Panc1 (cell line): Measurements from ENCODE around the gene KRT13. TPM values are rescaled to one million over a fixed set of nuclear protein-coding genes. Genes with fewer than 3 reads are reported as not detected.

Source experiments
- ATAC-seq: fragments of 200-7000 bp; cut with Tn5 transposase; 2 replicates; pipeline ENCODE4 v1.9.1; 2020; ENCODE audit warnings: mild to moderate bottlenecking, moderate library complexity
- BruUV-seq: library from RNA; stranded (reverse); fragments of 400-500 nt; replicated peaks from 2 replicates; lab custom pipeline; 2021; lab: Mats Ljungman, UMichigan
- CTCF ChIA-PET: fragments of 300-600 bp; sonication (Branson Sonifier 250); formaldehyde crosslinking; loops from one replicate; lab custom pipeline; 2022; ENCODE audit warnings: antibody characterized with exemption; lab: Charles Lee
- POLR2A ChIA-PET: fragments of 300-600 bp; sonication (Branson Sonifier 250); formaldehyde crosslinking; loops from one replicate; lab custom pipeline; 2022; ENCODE audit warnings: antibody characterized with exemption; lab: Charles Lee
- DNase-seq: peaks from one replicate; pipeline ENCODE4 v3.0.0-alpha.2; 2010; ENCODE audit warnings: low read depth, low spot score
- H3K27ac ChIP-seq: 2 replicates; pipeline ENCODE4 v1.5.1; 2011; ENCODE audit warnings: mild to moderate bottlenecking, low read length, inconsistent platforms
- H3K27me3 ChIP-seq: fragments of 200-500 bp; sonication (Bioruptor generic); 2 replicates; pipeline ENCODE4 v1.6.0; 2014; ENCODE audit warnings: low read length, inconsistent platforms; ENCODE audit not compliant: control insufficient read depth, insufficient read depth
- H3K36me3 ChIP-seq: fragments of 200-500 bp; sonication (Bioruptor generic); 2 replicates; pipeline ENCODE4 v1.5.1; 2014; ENCODE audit warnings: inconsistent platforms, mild to moderate bottlenecking, low read length, moderate library complexity; ENCODE audit not compliant: control insufficient read depth, insufficient read depth
- H3K4me1 ChIP-seq: 2 replicates; pipeline ENCODE4 v1.5.1; 2011; ENCODE audit warnings: inconsistent platforms, mild to moderate bottlenecking, low read length, moderate library complexity; ENCODE audit not compliant: control insufficient read depth, insufficient read depth
- H3K4me3 ChIP-seq, 2 experiments: 2 replicates each; pipeline ENCODE4 v1.5.1; 2011 to 2012; ENCODE audit warnings: low read depth in 2 of 2, low read length in 2 of 2, mild to moderate bottlenecking in 2 of 2, inconsistent platforms in 1 of 2, moderate library complexity in 1 of 2
- H3K9me3 ChIP-seq: fragments of 200-500 bp; sonication (Bioruptor generic); 2 replicates; pipeline ENCODE4 v1.5.1; 2014; ENCODE audit warnings: low read depth, mild to moderate bottlenecking, inconsistent platforms, low read length, moderate library complexity; ENCODE audit not compliant: control insufficient read depth, insufficient read depth
- POLR2AphosphoS5 ChIP-seq: IDR thresholded peaks from 2 replicates; pipeline ENCODE4 v1.6.1; 2012; ENCODE audit warnings: mild to moderate bottlenecking, low read depth, low read length, moderate library complexity
- SIN3A ChIP-seq: IDR thresholded peaks from 2 replicates; pipeline ENCODE4 v1.6.1; 2012; ENCODE audit warnings: low read depth, mild to moderate bottlenecking, low read length, moderate library complexity, borderline replicate concordance; ENCODE audit not compliant: insufficient read depth
- TCF7L2 ChIP-seq: IDR thresholded peaks from 2 replicates; pipeline ENCODE4 v1.6.1; 2011; ENCODE audit warnings: mild to moderate bottlenecking, low read depth, low read length, inconsistent platforms
- in situ Hi-C: cut with HindIII; loops from 2 replicates; pipeline ENCODE4 v1.10.0; 2016; ENCODE audit warnings: low sequenced_read_pairs, low pct_unique_long_range_greater_than_20kb
- intact Hi-C: fragments of 100-400 bp; cut with micrococcal nuclease; formaldehyde crosslinking; loops from one replicate; pipeline ENCODE4 v1.10.0; 2022; ENCODE audit not compliant: unreplicated experiment
- total RNA-seq: library from RNA; stranded (reverse); gene quantifications from one replicate; pipeline ENCODE4 v1.2.1, GENCODE V29; 2021; ENCODE audit not compliant: unreplicated experiment
- TF ChIP-seq, protein P1 (sequence below), 2 experiments: IDR thresholded peaks; 2 replicates each; pipeline ENCODE4 v1.6.1; 2011 to 2012; ENCODE audit warnings: low read depth in 2 of 2, control low read depth in 1 of 2, low read length in 1 of 2, mild to moderate bottlenecking in 1 of 2, moderate library complexity in 1 of 2; ENCODE audit not compliant: insufficient read depth in 1 of 2
- TF ChIP-seq, protein P2 (sequence below): fragments of 450-650 bp; IDR thresholded peaks from 2 replicates; pipeline ENCODE4 v1.5.1; 2017; ENCODE audit warnings: mild to moderate bottlenecking

The KRT13 gene
- total RNA-seq, 1 experiment from 2014 or later = 0.36 TPM

- ATAC-seq = peak; percentile 88
- H3K9me3 ChIP-seq = peaks cover 4% of the 10 kb centered on the region; the same call in 1 of the 2 replicates
- TF ChIP-seq, protein P1, sequence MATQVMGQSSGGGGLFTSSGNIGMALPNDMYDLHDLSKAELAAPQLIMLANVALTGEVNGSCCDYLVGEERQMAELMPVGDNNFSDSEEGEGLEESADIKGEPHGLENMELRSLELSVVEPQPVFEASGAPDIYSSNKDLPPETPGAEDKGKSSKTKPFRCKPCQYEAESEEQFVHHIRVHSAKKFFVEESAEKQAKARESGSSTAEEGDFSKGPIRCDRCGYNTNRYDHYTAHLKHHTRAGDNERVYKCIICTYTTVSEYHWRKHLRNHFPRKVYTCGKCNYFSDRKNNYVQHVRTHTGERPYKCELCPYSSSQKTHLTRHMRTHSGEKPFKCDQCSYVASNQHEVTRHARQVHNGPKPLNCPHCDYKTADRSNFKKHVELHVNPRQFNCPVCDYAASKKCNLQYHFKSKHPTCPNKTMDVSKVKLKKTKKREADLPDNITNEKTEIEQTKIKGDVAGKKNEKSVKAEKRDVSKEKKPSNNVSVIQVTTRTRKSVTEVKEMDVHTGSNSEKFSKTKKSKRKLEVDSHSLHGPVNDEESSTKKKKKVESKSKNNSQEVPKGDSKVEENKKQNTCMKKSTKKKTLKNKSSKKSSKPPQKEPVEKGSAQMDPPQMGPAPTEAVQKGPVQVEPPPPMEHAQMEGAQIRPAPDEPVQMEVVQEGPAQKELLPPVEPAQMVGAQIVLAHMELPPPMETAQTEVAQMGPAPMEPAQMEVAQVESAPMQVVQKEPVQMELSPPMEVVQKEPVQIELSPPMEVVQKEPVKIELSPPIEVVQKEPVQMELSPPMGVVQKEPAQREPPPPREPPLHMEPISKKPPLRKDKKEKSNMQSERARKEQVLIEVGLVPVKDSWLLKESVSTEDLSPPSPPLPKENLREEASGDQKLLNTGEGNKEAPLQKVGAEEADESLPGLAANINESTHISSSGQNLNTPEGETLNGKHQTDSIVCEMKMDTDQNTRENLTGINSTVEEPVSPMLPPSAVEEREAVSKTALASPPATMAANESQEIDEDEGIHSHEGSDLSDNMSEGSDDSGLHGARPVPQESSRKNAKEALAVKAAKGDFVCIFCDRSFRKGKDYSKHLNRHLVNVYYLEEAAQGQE (IDR thresholded peaks at IDR 0.05; ENCODE audit: insufficient read depth in 1 of 2, low read depth in 2 of 2, low read length in 1 of 2) = 0 out of 4 replicates have a peak, but pooled peaks of 1 of the 2 experiments have one; percentile 39
- TF ChIP-seq, protein P2, sequence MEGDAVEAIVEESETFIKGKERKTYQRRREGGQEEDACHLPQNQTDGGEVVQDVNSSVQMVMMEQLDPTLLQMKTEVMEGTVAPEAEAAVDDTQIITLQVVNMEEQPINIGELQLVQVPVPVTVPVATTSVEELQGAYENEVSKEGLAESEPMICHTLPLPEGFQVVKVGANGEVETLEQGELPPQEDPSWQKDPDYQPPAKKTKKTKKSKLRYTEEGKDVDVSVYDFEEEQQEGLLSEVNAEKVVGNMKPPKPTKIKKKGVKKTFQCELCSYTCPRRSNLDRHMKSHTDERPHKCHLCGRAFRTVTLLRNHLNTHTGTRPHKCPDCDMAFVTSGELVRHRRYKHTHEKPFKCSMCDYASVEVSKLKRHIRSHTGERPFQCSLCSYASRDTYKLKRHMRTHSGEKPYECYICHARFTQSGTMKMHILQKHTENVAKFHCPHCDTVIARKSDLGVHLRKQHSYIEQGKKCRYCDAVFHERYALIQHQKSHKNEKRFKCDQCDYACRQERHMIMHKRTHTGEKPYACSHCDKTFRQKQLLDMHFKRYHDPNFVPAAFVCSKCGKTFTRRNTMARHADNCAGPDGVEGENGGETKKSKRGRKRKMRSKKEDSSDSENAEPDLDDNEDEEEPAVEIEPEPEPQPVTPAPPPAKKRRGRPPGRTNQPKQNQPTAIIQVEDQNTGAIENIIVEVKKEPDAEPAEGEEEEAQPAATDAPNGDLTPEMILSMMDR = peak; percentile 95
- TF ChIP-seq POLR2AphosphoS5 = 0 out of 2 replicates have a peak, but pooled peaks have one; percentile 46
- TF ChIP-seq SIN3A = no peak; the same call in 1 of the 2 replicates
- TF ChIP-seq TCF7L2 = no peak
- BruUV-seq = no TSS peak
- H3K36me3 ChIP-seq = no peaks in the 10 kb centered on the region
- H3K27ac ChIP-seq = peak overlapping the region; percentile 91
- H3K4me3 ChIP-seq = peak overlapping the region; percentile 24 to 39
- intact Hi-C loops (loop anchor here (1.0 to 5.0 kb wide), 4 partner anchors 99 to 692 kb away; no protein-coding TSS in a partner anchor), in situ Hi-C loops (loop anchor here (25.0 kb wide), 1 partner anchor 88 kb away; no protein-coding TSS in a partner anchor)
- POLR2A ChIA-PET = interaction anchor here (0.6 to 2.4 kb wide), 8 partner anchors 19 to 139 kb away, joined by 3 to 12 read pairs (median 4); partner anchors contain the start of genes EIF1 and KRT19
- no peak for DNase-seq
- H3K4me1 ChIP-seq = peaks cover 41% of the 10 kb centered on the region
- CTCF ChIA-PET = interaction anchor here (0.6 to 3.9 kb wide), 45 partner anchors 9 to 978 kb away, joined by 3 to 106 read pairs (median 5); partner anchors contain the start of genes EIF1, KRT15, KRT16 and KRT19
- H3K27me3 ChIP-seq = no peaks in the 10 kb centered on the region
Observed at GRCh38 chr17:41548844-41549595, 43.6 kb upstream of the KRT13 start.

DNA sequence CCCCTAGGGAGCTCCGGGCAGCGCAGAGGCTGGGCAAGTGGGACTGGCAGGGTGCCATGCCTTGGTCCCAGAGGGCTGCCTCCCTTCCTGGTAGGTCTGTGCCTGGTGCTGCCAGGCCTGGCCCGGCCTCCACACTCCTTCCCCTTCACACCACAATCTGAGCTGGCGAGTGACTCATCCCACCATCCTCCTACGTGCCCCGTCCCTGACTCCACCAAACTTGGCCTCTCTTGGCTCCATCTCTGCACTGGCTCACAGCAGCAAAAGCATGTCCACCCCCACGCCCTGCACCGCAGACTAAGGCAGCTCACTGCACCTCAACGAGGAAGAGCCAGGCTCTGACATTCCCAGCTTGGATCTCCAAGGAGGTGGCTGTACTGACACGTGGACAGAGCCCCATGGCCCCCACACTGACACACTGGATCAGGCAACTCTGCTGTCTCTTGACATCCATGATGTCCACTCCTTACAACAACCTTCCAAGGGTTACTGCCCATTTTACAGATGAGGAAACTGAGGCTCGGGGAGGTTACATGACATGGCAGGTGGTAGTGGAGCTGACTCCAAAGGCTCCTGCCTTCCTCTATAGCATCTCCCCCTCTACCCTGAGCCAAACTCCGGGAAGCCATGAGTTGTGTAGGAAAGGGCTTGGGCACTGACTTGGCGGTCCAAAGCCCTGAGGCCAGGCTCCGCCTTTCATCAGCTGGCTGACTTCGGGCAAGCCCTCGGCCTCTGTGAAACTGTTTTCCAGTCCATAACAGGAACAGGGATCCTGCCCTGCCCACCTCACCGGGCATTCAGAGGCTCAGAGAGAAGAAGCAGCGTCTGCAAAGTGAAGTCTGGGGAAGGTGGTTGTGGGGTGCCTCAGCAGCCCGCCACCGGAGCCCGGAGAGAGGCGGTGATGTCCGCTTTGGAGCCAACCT, 42.8 kb upstream of the KRT13 start:
- CTCF ChIA-PET = interaction anchor here (0.6 to 3.9 kb wide), 37 partner anchors 8 to 977 kb away, joined by 3 to 106 read pairs (median 6); partner anchors contain the start of genes EIF1, KRT15, KRT16 and KRT19

More for the DNA sequence above, 42.8 kb upstream of the KRT13 start:
- Histone ChIP-seq H3K9me3 (peaks cover 4% of the 10 kb centered on the region; the same call in 1 of the 2 replicates), H3K4me1 (peaks cover 41% of the 10 kb centered on the region), H3K27me3 (no peaks in the 10 kb centered on the region), H3K27ac (peak overlapping the region; percentile 91), H3K4me3 (peak overlapping the region; percentile 24 to 39), H3K36me3 (no peaks in the 10 kb centered on the region)
- POLR2A ChIA-PET = interaction anchor here (0.7 to 2.4 kb wide), 5 partner anchors 18 to 27 kb away, joined by 3 to 12 read pairs (median 5); partner anchors contain the start of gene KRT19
- intact Hi-C loops = loop anchor here (2.0 to 5.0 kb wide), 3 partner anchors 115 to 691 kb away; no protein-coding TSS in a partner anchor
- in situ Hi-C loops = loop anchor here (25.0 kb wide), 1 partner anchor 89 kb away; no protein-coding TSS in a partner anchor
- BruUV-seq = no TSS peak
- TF ChIP-seq SIN3A = peak; percentile 77; the same call in 1 of the 2 replicates
- TF ChIP-seq TCF7L2 = no peak
- TF ChIP-seq POLR2AphosphoS5 = peak; percentile 60; the same call in 1 of the 2 replicates
- TF ChIP-seq, protein P1 (IDR thresholded peaks at IDR 0.05; ENCODE audit: insufficient read depth in 1 of 2, low read depth in 2 of 2, low read length in 1 of 2) = no peak
- TF ChIP-seq, protein P2 = no peak
- DNase-seq = peak; percentile 55
- ATAC-seq = peak; percentile 86
